Transverse colon (tissue), 4 donors: ENCODE measurements around the gene CCDC134. TPM values are rescaled to one million over a fixed set of nuclear protein-coding genes. Genes with fewer than 3 reads are reported as not detected.
A peak's percentile ranks its signal among the peaks of the same experiment; 100 is the strongest.

Experiments used
- DNase-seq: peaks from one replicate; pipeline ENCODE4 v3.0.0-alpha.2; 2019
- H3K27ac ChIP-seq, 4 donors: fragments of 200-600 bp; sonication (generic); 2 replicates each; pipeline ENCODE4 v1.5.1; 2016 to 2018; ENCODE audit warnings: inconsistent platforms in 4 of 4
- H3K27me3 ChIP-seq: fragments of 200-600 bp; sonication (generic); 2 replicates; pipeline ENCODE4 v1.5.1; 2017; ENCODE audit warnings: inconsistent platforms
- H3K36me3 ChIP-seq, 4 donors: fragments of 200-600 bp; sonication (generic); 2 replicates each; pipeline ENCODE4 v1.5.1; 2017 to 2019; ENCODE audit warnings: inconsistent platforms in 4 of 4
- H3K4me1 ChIP-seq, 4 donors: fragments of 200-600 bp; sonication (generic); 2 replicates each; pipeline ENCODE4 v1.5.1; 2017 to 2020; ENCODE audit warnings: inconsistent platforms in 4 of 4
- H3K4me3 ChIP-seq, 4 donors: fragments of 200-600 bp; sonication (generic); 1 replicate in 1 of 4; 2 replicates in 3 of 4; pipeline versions ENCODE4 v1.5.1 to v1.6.1; 2017 to 2019; ENCODE audit warnings: inconsistent platforms in 4 of 4
- H3K9me3 ChIP-seq, 2 donors: fragments of 200-600 bp; sonication (generic); 2 replicates each; pipeline ENCODE4 v1.5.1; 2017 to 2019; ENCODE audit warnings: inconsistent platforms in 2 of 2
- CTCF ChIP-seq, 5 experiments: fragments of 200-600 bp in 3 of 5; fragments of 450-650 bp in 2 of 5; sonication (generic) in 3 of 5; IDR thresholded peaks; 1 replicate in 2 of 5; 2 replicates in 3 of 5; pipeline ENCODE4 v1.5.1; 2016 to 2017; ENCODE audit warnings: antibody characterized with exemption in 5 of 5, inconsistent platforms in 3 of 5, mild to moderate bottlenecking in 2 of 5, moderate library complexity in 1 of 5
- EP300 ChIP-seq: sonication (generic); formaldehyde crosslinking; IDR thresholded peaks from one replicate; pipeline ENCODE4 v1.6.1; 2017; ENCODE audit warnings: antibody characterized with exemption, low read depth
- POLR2A ChIP-seq: fragments of 450-650 bp; IDR thresholded peaks from one replicate; pipeline ENCODE4 v1.6.1; 2016; ENCODE audit warnings: antibody characterized with exemption, mild to moderate bottlenecking, moderate library complexity
- POLR2AphosphoS5 ChIP-seq, 3 donors: sonication (generic); formaldehyde crosslinking; IDR thresholded peaks; one replicate each; pipeline ENCODE4 v1.6.1; 2016; ENCODE audit warnings: antibody characterized with exemption in 3 of 3
- WGBS, 2 donors: methylation state at CpG; one replicate each; pipeline ENCODE4 v1.1.5; 2018; ENCODE audit warnings: low coverage in 1 of 2; 5-methylcytosine and 5-hydroxymethylcytosine counted together
- in situ Hi-C, 4 donors: fragments of 200-750 bp; cut with MboI; loops; one replicate each; pipeline versions ENCODE4 v1.15.0 to v1.15.1; 2017; ENCODE audit warnings: low sequenced_read_pairs in 3 of 4, low pct_ligation_motif_present in 1 of 4, low pct_unique_long_range_greater_than_20kb in 1 of 4
- intact Hi-C: fragments of 100-400 bp; cut with DNase I; formaldehyde crosslinking; loops from one replicate; pipeline ENCODE4 v1.15.1; 2023; ENCODE audit warnings: low total_unique reads
- total RNA-seq, 4 donors: library from RNA; depleted of rRNA; stranded (reverse); fragments of >200 nt; gene quantifications; one replicate each; pipeline ENCODE4 v1.1.0, GENCODE V29; 2016

Gene CCDC134
- total RNA-seq, 4 donors from 2014 or later = 5.9 to 9.8 TPM; not detected in 2

- Histone ChIP-seq H3K27me3 (no peaks in the 10 kb centered on the region), H3K4me1 (peaks cover 9 to 49% (median 32%) of the 10 kb centered on the region in 4 donors), H3K27ac (peak overlapping the region in 3 of 4 donors; percentile 35 to 66 (median 54)), H3K4me3 (no peak overlapping the region), H3K9me3 (no peaks in the 10 kb centered on the region), H3K36me3 (no peaks in the 10 kb centered on the region)
- intact Hi-C loops (loop anchor here (10.0 kb wide), 1 partner anchor 117 kb away; the partner anchor contains the start of gene CENPM), in situ Hi-C loops (loop anchor here in 2 of 4 donors (10.0 kb wide), 1 partner anchor 117 kb away; the partner anchor contains the start of gene CENPM (in 2 of the 2))
- WGBS, 2 donors = 88 to 100% methylated on average over 3 to 6 of the region's 6 CpGs
- no peak for TF ChIP-seq EP300
- TF ChIP-seq POLR2AphosphoS5 (IDR thresholded peaks at IDR 0.05) = no peak
- TF ChIP-seq POLR2A = no peak
- TF ChIP-seq CTCF (IDR thresholded peaks at IDR 0.05) = no peak
- DNase-seq = no peak
Measured at GRCh38 chr22:41827671-41828070, 27.2 kb downstream of the CCDC134 start.

- Histone ChIP-seq H3K27ac (peak overlapping the region; percentile 17 to 66 (median 44)), H3K36me3 (no peaks in the 10 kb centered on the region), H3K4me3 (no peak overlapping the region), H3K27me3 (no peaks in the 10 kb centered on the region), H3K9me3 (no peaks in the 10 kb centered on the region), H3K4me1 (peaks cover 9 to 43% (median 32%) of the 10 kb centered on the region in 4 donors)
- intact Hi-C loops = loop anchor here (10.0 kb wide), 1 partner anchor 116 kb away; the partner anchor contains the start of gene CENPM
- in situ Hi-C loops = loop anchor here in 2 of 4 donors (10.0 kb wide), 1 partner anchor 116 kb away; the partner anchor contains the start of gene CENPM (in 2 of the 2)
- peak; percentile 58 for TF ChIP-seq POLR2A
- TF ChIP-seq EP300 = no peak
- no peak for TF ChIP-seq CTCF (IDR thresholded peaks at IDR 0.05)
- TF ChIP-seq POLR2AphosphoS5 (IDR thresholded peaks at IDR 0.05) = peak in 2 of 3 donors; percentile 29 to 64
- whole genome bisulfite sequencing, 2 donors = 73 to 75% methylated on average over 1 to 4 of the region's 4 CpGs
- peak; percentile 30 for DNase-seq
Measured at GRCh38 chr22:41828516-41828915, 28.0 kb downstream of the CCDC134 start.

DNA sequence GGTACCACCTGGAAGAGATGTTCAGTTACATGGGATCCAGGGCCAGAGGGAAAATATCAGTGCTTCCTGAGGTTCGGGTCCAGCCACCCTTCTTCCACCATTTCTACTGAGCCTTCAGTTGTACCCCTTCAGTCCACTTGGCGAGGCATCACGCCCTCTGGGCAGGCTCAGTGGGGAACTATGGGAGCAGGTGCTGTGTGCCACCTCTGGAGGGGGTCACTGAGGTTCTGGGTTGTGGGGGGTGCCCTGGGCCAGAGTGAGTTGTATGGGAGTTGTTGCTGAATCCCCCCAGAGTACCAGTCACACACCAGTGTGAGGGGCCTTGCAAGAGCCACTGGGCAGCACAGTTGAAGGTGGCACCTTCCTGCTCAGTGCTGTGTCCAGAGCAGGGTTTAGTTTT, 29.7 kb downstream of the CCDC134 start:
- TF ChIP-seq POLR2A = no peak
- no peak for TF ChIP-seq EP300
- no peak for TF ChIP-seq CTCF (IDR thresholded peaks at IDR 0.05)
- no peak for TF ChIP-seq POLR2AphosphoS5 (IDR thresholded peaks at IDR 0.05)
- peak overlapping the region in 1 of 4 donors; percentile 35 for H3K27ac ChIP-seq
- no peak overlapping the region for H3K4me3 ChIP-seq
- peaks cover 18 to 55% (median 39%) of the 10 kb centered on the region in 4 donors for H3K4me1 ChIP-seq
- in situ Hi-C loops = no loop called here
- WGBS, 2 donors = 83 to 89% methylated on average over 1 to 3 of the region's 3 CpGs
- no peaks in the 10 kb centered on the region for H3K36me3 ChIP-seq
- H3K9me3 ChIP-seq = no peaks in the 10 kb centered on the region
- intact Hi-C loops = no loop called here
- H3K27me3 ChIP-seq = no peaks in the 10 kb centered on the region
- no peak for DNase-seq

DNA sequence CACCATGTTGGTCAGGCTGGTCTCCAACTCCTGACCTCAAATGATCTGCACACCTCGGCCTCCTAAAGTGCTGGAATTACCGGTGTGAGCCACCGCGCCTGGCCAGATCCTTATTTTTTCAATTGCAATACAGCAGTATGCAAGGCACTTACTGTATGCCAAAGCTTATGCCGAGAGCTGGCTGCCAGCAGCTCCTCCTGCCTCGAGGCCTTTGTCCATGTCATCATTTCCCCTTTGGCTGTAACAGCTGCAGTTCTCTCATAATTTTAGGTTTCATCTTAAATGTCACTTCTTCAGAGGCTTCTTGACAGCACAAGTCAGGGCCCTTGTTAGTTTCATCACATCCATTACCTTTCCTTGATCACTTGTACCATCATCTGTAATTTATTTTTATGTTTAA, 30.9 kb downstream of the CCDC134 start:
- H3K36me3 ChIP-seq = no peaks in the 10 kb centered on the region
- H3K9me3 ChIP-seq = no peaks in the 10 kb centered on the region
- TF ChIP-seq POLR2AphosphoS5 (IDR thresholded peaks at IDR 0.05) (no peak), CTCF (IDR thresholded peaks at IDR 0.05) (no peak), POLR2A (no peak), EP300 (no peak)
- no peak overlapping the region for H3K4me3 ChIP-seq
- intact Hi-C loops = no loop called here
- DNase-seq = no peak
- no peaks in the 10 kb centered on the region for H3K27me3 ChIP-seq
- 20 to 78% methylated on average over 1 to 6 of the region's 6 CpGs for WGBS, 2 donors
- in situ Hi-C loops = no loop called here
- peaks cover 10 to 54% (median 30%) of the 10 kb centered on the region in 4 donors for H3K4me1 ChIP-seq
- peak overlapping the region; percentile 92 to 99 (median 97) for H3K27ac ChIP-seq
